ENCODE measurements around the gene FAR2.

DNA sequence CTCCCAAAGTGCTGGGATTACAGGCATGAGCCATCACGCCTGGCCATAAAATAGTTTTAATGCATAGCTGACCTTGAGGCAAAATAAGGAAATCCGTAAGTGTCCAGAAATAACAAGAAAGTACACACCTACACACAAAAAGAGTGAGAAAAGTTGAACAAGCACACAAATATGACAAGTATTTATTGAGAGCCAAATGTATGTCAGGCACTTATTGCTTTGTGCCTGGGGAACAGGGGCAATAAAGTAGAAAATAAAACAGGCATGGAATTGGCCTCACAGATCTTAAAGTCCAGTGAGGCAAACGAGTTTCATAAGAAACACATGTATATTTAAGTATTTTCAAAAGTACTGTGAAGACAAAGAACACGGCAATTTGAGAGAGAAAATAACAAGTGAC is 128.2 kb downstream of the FAR2 start:
- TF ChIP-seq GATA2 (IDR thresholded peaks at IDR 0.05; ENCODE audit: low read depth, low read length) (no peak), GATA3 (IDR thresholded peaks at IDR 0.05; ENCODE audit: low read depth, low read length) (no peak)
